DMS 273 (cell line): ENCODE data around the gene UNC5B.
A peak's percentile ranks its signal among the peaks of the same experiment; 100 is the strongest.
"Not testable (repeated sequence)": the region's sequence is repeated elsewhere in the genome, so short reads cannot be mapped to it uniquely, and the experiment has no call there.

Source experiments
- DNase-seq: peaks from one replicate; lab custom pipeline; 2025; ENCODE audit not compliant: unreplicated experiment; lab: John Stamatoyannopoulos, UW

Gene UNC5B

DNA sequence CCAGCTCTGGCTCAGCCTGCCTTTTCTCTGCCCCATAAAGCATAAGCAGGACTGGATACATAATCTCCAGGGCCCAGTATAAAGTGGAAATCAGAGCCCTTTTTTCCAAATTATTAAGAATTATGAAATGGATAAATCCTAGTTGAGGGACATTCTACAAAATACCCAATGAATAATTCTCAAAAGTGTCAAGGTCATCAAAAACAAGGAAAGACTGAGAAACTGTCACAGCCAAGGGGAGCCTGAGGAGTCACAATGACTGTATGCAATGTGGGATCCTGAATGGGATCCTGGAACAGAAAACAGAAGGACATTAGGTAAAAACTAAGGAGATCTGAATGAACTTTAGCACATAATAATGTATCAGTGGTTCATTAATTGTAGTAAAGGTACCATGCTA, 4.8 kb upstream of the UNC5B start:
- DNase-seq, result no peak

DNA sequence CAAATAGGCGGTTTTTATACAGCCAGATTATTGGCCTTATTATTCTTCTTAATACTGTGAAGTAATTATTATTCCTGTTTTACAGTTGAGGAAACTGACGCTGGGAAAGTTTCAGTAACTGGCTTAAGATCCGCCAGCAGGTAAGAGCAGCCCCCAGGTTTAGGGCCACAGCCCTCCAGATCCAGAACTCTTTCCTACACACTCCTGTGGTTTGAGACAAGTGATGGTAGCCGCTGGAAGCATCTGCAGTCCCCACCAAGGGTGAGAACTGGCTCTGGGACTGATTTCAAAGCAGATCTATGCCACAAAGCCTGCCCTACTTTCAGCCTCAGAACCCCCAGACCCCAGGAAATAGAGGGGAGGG, 3.0 kb upstream of the UNC5B start:
- no peak for DNase-seq

DNA sequence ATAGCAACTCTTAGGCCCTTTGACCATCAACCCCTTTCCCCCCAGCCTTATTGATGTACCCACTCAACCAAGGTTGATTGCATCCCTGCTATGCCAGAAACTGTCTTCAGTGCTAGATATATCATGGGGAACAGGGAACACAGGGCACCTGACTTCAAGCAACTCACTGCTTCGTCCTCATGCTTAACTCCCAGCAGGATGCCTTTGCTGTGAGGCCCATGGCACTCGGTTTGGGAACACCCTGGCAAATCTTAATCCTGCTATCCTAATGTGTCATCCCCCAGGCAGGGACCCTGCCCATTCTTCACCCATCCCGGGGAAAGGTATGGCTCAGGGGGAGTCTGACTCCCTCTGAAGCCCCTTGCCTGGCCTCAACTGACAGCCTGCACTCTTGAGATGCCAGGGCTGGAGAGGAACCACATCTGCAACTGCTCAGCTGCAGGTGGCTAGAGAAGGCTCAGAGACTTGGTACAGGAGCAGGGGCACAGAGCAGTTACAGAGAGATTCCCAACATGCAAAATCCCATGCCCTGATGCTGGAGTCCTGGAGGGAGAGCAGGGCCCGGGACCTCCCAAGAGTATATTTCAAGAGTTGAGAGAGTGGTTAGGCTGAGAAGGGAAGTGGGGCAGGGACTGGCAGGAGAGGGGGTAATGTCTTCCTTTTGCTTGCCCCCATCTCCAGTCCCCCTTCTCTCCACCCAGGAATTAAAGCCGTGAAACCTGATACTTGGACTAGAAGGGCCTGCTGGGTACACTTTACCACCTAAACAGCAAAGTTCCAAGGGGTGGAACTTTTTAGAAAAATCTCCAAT, 2.4 kb upstream of the UNC5B start:
- no peak for DNase-seq

DNA sequence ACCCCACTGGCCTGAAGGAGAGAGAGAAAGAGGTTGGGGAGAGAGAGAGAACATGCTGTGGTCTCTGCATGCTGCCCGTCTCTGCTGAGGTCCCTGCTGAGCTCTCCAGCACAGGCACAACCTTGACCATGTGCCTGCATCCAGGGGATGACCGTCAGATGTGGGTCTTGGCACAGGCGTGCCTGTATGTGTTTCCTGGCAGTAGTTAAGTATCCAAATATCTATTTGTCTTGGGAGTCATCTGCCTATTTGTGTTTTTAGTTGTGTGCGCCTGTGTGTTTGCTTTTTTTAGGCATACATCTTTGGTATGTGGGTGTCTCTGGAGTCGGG, 1.9 kb upstream of the UNC5B start:
- no peak for DNase-seq

DNA sequence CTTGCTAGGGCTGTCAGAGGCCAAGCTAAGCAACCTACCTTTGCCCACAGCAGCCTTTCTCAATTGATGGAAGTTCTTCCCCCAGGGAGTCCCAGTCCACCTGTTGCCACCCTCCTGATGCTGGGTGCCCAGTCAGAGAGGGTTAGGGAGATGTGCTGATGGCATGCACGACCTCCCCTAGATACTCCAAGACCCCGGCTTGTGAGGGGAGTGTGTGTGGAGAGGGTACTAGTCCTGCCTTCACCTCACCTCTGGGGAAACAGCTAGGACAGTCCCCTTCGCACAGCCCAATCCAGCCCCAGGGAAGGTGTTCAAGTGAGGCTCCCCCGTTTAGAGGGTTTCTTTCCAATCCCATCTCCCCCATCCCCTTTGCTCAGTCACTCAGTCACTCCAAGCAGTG, 1.3 kb upstream of the UNC5B start:
- DNase-seq, result no peak

DNA sequence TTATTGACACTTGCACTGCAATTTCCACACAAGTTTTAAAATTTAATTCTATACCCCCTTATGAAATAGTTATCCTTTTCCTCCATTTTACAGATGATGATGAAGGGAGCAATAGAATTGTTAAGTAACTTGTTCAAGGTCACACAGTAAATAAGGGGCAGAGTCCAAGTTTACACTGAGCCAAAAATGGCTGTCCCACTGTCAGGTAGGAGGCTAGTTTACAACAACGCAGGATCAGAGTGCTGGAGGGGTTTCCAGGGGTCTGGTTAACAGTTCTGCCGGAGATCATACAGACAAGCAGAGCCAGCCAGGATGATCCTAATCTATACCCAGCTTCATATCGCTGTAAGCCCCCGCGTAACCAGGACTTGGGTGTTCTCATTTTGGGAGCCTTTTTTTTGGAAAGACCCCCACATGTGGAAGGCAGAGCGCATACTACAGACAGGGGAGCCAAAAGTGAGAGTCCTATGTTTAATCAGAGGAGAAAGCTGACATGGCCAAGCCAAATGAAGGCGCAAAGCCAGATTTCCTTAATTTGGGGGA, 524 bp upstream of the UNC5B start:
- DNase-seq, result no peak

DNA sequence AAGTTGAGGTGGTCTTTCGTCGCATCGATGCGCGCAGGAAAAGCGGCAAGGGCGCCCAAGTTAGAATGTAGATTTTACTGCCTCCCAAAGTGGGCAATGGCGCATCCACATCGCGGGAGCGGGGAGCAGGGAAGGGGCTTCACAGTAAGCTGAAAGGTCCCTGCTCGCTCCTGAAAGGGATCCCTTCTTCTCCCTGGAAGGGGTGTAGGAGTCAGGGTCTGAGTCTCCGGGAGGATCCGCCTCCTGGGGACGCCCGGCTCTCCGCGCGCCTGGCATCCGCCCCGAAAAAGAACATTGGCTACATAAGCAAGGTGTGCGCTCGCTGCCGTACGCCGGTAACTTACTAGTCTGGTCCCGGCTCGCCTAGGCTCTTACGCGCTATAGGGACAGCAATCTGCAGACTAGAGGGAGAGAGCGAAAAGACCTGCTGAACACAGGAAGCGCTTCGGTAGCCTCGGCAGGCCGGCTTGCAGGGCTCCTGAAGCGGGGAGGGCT, 804 bp downstream of the UNC5B start:
- DNase-seq, result peak; percentile 75

DNA sequence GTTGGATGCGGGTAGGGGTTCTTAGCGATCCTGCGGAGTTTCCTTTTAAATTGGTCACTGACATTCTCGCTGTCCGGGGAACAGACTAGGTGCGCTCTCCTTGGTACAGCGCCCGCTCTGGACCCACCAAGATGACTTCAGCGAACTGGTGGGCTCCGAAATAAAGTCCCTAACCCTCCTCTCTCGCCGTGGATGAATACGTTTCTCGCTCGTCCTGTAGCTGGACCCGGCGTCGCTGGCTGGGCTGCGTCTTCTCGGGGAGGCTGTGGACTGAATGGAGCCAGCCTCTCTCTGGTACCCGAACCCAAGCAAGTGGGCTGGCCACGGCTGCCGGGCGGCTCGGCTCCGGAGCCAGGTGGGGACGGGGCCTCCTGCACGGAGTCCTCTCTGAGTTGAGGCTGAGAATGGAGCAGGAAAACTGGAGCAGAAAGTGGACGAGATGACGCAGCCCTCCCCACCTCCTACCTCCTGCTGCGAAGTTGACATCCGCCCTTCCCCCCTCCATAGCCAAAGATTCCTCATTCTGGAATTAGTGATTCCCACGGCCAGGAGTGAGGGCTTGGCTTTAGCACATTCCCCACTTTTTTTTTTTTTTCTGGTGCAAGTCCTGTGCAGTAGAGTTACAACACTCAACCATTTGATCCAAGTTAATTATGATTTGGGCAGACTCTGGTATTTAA, 1.5 kb downstream of the UNC5B start:
- peak; percentile 52 for DNase-seq

DNA sequence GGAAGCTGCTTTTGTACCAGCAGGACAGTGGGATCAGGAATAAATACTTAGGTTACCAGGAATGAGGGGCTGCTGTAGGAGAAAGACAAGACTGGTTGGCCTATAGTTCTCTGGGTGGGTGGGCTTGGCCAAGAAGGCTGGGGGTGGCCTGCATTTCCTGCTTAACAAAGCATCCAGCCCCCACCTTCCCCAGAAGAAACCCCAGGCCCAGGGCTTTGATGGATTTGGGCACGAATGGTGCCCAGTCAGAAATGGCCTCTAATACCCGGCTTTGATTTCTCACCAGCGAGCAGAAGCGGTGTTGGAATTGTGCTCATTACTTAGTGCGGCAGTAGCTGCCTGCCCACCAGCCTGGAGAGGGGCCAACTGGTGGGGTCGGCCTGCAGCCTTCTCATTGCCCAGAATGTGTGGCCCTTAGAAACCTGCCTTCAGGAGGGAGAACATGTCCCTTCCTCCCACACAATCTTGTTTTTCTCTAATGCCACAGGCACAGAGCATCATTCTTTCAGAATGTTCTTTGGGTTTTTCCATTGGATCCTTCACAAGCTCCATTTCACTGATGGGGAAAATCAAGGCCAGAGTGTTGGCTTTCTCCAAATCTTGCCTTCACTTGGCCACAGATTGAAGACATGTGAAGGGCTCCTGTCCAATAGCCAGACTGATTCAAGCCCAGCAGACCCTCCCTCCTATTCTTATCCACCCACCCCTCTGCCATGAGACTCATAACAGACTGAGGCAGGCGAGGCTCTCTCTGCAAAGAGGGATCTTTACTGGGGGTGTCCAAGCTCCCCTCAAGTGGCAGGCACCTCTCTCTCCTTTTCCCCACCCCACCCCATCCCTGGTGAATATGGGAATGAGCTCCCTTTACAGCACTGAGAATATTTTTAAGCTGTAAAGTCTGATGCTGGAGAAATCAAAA, 2.5 kb downstream of the UNC5B start:
- no peak for DNase-seq

DNA sequence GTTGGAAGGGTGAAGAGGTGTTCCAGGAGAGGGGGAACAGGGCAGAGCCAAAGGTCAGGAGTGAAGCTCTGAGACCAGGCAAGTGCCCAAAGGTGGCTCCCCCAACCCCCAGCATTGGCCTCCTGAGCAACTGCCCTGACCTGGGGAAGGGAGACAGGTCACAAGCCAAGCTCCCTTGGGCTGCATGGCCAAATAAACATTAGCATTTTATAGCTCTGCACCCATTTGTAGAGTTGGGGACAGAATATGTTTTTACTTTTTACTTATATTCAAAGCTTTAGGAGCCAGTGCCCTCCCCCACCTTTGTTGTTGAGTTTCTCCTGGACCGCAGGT, 4.0 kb downstream of the UNC5B start:
- DNase-seq, result no peak

DNA sequence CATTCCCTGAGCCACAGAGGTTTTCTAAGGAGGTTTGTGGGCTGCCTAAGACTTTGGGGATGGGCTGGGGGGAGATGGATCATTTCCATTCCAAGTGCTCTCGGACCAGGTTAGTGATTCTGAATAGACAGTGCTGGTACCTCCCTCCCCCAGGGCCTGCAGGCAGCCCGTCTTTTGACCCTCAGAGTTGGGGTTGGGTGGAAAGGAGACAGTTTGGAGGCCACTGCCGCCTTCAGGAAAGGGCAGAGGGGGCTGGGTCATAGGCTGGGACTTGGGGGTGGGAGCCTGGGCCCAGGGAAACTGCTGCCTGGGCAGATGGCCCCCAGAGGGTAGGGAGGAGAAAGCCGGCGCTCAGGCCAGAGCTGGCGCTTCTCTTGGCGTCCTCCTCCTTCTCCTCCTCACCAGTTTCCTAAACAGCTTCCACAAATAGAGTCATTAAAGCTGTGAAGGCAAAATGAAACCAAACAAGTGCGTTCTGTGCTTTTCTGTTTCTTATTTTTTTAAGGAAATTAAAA, 4.4 kb downstream of the UNC5B start:
- DNase-seq, result peak; percentile 51

DNA sequence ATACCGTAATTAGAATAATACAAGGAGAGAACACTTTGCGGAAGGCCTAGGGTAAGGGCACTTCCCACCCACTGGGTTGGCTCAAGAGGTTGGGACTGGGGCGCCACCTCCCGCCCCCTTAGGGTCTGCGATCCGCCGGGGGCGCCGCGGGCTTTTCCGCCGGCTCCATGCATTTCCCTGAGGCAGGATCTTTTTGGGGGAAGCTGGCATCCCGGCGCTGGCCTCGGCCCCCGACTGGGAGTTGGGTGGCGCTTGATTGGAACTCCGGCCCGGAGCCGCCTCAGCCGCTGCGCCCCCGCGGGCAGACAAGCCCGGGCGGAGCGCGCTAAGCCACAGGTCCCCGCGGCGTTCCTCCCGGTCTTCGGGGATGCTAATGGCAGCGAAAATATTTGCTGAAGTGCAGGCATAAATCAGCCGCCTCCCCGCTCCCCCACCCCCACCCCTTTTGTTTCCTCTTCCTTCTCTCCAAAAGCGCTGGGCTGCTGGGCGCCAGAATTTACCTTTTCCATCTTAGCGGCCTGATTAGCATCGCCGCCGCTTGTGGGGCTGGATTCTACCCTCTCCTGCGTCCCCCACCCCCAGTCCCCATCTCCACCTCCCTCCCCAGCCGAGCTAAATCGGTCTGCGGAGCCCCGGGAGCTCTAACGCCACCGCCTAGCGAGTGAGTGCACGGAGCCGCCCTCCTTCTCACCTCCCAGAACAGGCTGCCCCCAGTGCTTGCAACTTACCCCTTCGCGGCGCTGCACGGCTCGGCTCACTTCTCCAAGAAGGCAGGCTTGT, 5.1 kb downstream of the UNC5B start:
- peak; percentile 50 for DNase-seq

DNA sequence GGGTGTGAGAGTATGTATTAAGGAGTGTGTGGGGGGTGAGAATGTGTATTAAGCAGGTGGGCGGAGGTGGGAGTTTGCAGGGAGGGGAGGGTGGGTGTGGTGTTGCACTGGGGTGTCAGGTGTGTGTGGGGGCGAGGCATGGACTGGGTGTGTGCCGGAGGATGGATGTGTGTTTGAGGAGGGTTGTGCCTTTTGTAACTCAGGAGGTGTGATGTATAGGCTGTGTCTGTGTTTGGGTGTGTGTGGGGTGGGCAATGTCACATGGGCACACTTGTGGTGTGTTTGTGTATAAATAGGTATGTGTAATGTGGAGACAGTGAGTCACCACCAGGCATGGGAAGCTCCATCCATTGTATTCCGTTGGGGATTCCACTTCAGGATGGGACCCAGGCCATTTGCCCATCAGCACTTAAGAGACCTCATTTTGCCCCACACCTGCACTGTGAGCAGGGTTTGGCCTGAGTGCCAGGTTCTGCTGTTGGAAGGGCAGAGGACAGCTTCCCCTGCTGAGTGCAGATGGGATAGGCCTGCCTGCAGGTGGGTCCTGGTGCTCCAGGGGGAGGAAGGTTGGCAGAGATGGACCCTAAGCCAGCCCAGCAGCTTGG, 5.8 kb downstream of the UNC5B start:
- no peak for DNase-seq

DNA sequence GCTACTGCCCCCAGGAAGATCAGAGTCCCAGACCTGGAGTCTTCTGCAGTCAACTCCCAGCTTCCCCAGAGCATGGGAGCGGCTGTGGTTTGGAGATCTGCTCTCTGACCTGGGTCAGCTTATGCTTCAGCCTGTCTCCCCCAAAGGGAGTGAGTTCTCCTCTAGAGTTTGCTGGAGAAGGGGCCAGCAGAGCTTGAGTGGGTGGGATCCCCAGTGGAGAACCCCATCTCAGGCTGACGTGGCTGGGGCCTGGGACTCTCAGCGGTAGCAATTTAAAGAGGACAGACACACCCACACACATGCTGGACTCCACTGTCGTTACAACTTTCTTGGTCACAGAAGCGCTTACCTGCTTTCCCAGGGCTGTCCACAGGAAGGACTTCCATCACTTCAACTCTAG, 6.3 kb downstream of the UNC5B start:
- DNase-seq, result no peak

DNA sequence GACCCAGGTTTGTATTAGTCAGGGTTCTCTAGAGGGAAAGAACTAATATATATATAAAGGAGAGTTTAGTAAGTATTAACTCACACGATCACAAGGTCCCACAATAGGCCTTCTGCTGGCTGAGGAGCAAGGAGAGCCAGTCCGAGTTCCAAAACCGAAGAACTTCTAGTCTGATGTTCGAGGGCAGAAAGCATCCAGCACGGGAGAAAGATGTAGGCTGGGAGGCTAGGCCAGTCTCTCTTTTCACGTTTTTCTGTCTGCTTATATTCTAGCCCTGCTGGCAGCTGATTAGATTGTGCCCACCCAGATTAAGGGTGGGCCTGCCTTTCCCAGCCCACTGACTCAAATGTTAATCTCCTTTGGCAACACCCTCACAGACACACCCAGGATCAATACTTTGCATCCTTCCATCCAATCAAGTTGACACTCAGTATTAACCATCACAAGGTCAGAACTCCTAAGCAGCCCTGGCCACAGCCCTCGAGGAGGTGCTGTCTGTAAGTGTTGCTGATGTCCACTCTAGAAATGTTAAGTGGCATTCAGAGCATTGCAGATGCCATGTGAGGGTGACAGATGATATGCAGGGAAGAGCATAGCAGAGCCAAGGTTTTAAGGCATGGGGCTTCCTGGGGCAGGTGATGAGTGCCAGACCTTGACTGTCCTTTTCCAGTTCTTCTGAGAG, 7.0 kb downstream of the UNC5B start:
- DNase-seq, result not testable (repeated sequence)

DNA sequence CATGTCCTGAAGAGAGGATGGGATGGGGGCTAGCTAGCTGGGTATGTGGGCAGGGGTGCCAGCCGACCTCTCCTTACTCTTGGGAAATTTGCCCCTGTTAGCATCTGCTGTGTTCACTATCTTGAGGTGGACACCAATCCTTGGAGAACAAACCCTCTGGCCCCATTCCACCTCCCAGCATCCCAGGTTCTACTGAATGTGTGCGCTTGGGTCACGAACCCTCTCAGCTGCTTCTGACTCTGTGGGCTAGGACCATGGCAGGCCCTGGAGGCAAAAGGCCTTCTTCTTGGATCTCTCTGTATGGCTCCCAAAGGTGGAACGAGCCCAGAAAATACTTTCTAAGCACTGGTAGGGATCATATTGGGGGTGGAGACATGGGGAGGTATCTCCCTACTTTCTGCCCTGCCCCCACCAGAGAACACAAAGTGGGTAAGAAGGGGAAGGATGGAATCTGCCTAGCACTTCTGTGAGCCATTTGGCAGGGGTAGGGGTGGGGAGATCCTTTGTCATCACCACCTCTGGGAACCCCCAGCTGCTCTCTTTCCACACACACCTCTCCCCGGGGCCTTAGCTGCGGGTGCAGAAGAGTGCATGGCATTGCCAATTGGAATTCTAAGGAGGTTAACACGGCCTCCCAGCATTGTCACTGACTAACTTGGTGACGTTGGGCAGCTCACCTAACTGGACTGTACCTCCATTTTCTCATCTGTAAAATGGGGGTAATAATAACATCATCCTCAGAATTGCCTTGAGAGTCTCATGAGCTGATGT, 7.7 kb downstream of the UNC5B start:
- DNase-seq, result no peak

DNA sequence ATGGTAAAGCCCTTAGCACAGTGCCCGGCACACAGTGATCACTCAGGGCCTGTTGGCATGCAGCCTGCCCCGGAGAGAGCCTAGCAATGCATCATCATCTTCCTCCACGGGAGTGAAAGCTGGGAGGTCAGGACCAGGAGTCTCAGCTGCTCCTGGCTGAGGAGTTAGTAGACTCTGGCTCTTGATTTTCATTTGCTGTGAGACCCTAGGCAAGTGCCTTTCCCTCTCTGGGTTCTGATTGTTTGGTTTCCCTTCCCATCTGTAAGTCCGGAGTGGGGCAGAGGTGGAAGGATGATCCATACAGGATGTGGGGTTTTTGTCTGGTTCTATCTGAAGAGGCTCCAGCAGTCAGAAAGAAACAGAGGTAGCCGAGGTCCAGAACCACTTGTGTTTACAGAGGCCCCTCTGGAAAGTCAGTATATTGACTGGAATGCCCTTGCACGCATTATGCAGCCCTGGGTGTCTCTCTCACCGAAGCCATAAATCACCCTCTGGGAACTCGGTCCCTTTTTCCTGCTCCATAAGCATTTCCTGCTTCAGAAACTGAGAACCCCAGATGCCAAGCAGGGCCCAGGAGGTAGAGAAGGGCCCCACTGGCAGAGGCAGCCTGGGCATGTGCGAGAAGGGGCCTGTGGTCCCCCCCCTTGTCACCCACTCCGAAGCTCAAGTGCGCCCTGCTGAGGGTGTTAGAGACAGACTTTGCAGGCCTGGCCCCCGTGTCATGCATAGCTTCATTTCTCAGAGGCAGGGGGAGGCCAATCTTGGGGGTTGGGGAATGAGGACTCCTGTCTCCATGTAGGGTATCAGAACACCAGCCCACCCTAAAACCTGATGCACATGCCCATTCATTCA, 8.5 kb downstream of the UNC5B start:
- DNase-seq, result no peak
